Natural killer cell (primary cell): ENCODE results near the gene VRK1. TPM values are rescaled to one million over a fixed set of nuclear protein-coding genes. Genes with fewer than 3 reads are reported as not detected.
"Not testable (repeated sequence)": the region's sequence is repeated elsewhere in the genome, so short reads cannot be mapped to it uniquely, and the experiment has no call there.

Experiments used
- ATAC-seq, 3 donors: fragments of 150-1000 bp in 2 of 3; fragments of 200-7000 bp in 1 of 3; cut with Tn5 transposase; 1 replicate in 1 of 3; 2 replicates in 2 of 3; pipeline ENCODE4 v1.10.0; 2021; ENCODE audit warnings: mild to moderate bottlenecking in 2 of 3, moderate library complexity in 2 of 3
- DNase-seq, 2 donors: peaks; one replicate each; pipeline versions ENCODE4 v3.0.0 to v3.0.0-alpha.2; 2013 to 2021; ENCODE audit warnings: mixed read lengths in 1 of 2
- H3K27ac ChIP-seq: one replicate; pipeline ENCODE4 v1.5.1; 2013; ENCODE audit warnings: mild to moderate bottlenecking, low read length
- H3K27me3 ChIP-seq: one replicate; pipeline ENCODE4 v1.6.1; 2013; ENCODE audit warnings: low read length; ENCODE audit not compliant: control insufficient read depth, insufficient read depth
- H3K36me3 ChIP-seq: one replicate; pipeline ENCODE4 v1.6.1; 2013; ENCODE audit warnings: low read length; ENCODE audit not compliant: control insufficient read depth, insufficient read depth
- H3K4me1 ChIP-seq: one replicate; pipeline ENCODE4 v1.6.1; 2013; ENCODE audit warnings: low read length; ENCODE audit not compliant: control insufficient read depth, insufficient read depth
- H3K4me3 ChIP-seq: one replicate; pipeline ENCODE4 v1.5.1; 2013; ENCODE audit warnings: low read length
- H3K9me3 ChIP-seq: one replicate; pipeline ENCODE4 v1.6.1; 2013; ENCODE audit warnings: low read length; ENCODE audit not compliant: control insufficient read depth, insufficient read depth
- H3K27ac Mint-ChIP-seq, 2 donors: one replicate each; pipeline ENCODE4 v1.8.0; 2022; ENCODE audit warnings: mild to moderate bottlenecking in 2 of 2, mixed read lengths in 2 of 2, moderate library complexity in 1 of 2
- H3K27me3 Mint-ChIP-seq, 2 donors: one replicate each; pipeline ENCODE4 v1.8.0; 2022; ENCODE audit warnings: low read depth in 2 of 2, mixed read lengths in 2 of 2
- H3K36me3 Mint-ChIP-seq: one replicate; pipeline ENCODE4 v1.8.0; 2022; ENCODE audit warnings: mixed read lengths
- H3K4me1 Mint-ChIP-seq, 2 donors: one replicate each; pipeline ENCODE4 v1.8.0; 2022; ENCODE audit warnings: mixed read lengths in 2 of 2
- H3K4me3 Mint-ChIP-seq: one replicate; pipeline ENCODE4 v1.8.0; 2022; ENCODE audit warnings: mild to moderate bottlenecking, moderate library complexity, mixed read lengths
- H3K9me3 Mint-ChIP-seq, 2 donors: one replicate each; pipeline ENCODE4 v1.8.0; 2022; ENCODE audit warnings: mixed read lengths in 2 of 2
- WGBS: methylation state at CpG from one replicate; pipeline ENCODE4 v1.1.7; 2013; ENCODE audit warnings: missing lambda C conversion rate; ENCODE audit not compliant: insufficient coverage; 5-methylcytosine and 5-hydroxymethylcytosine counted together
- intact Hi-C: fragments of 100-400 bp; cut with micrococcal nuclease; formaldehyde crosslinking; loops from one replicate; pipeline ENCODE4 v1.14.2; 2022
- total RNA-seq, 4 donors: library from RNA; stranded (reverse); fragments of 120-200 nt in 1 of 4; gene quantifications; one replicate each; pipeline versions ENCODE4 v1.2.3 to v1.2.4, GENCODE V29; 2013 to 2022
- TF ChIP-seq, protein P1 (sequence below): fragments of 200-600 bp; IDR thresholded peaks from one replicate; pipeline ENCODE4 v1.8.0; 2022; ENCODE audit warnings: antibody characterized with exemption

VRK1 gene
- total RNA-seq, 3 donors from 2014 or later (not counting 1 experiment from before 2014, with no cell fraction given): 34.4 to 40.6 (median 37.3) TPM

GRCh38 chr14:96762650-96763049, 34.5 kb upstream of the VRK1 start:
- H3K9me3 Mint-ChIP-seq: no peaks in the 10 kb centered on the region
- H3K36me3 Mint-ChIP-seq: no peaks in the 10 kb centered on the region
- no peaks in the 10 kb centered on the region for H3K36me3 ChIP-seq
- no peaks in the 10 kb centered on the region for H3K4me1 ChIP-seq
- no peak overlapping the region for H3K27ac Mint-ChIP-seq
- DNase-seq: peak in 1 of 2 donors; percentile 79
- intact Hi-C loops: no loop called here
- H3K4me3 ChIP-seq: no peak overlapping the region
- TF ChIP-seq, protein P1, sequence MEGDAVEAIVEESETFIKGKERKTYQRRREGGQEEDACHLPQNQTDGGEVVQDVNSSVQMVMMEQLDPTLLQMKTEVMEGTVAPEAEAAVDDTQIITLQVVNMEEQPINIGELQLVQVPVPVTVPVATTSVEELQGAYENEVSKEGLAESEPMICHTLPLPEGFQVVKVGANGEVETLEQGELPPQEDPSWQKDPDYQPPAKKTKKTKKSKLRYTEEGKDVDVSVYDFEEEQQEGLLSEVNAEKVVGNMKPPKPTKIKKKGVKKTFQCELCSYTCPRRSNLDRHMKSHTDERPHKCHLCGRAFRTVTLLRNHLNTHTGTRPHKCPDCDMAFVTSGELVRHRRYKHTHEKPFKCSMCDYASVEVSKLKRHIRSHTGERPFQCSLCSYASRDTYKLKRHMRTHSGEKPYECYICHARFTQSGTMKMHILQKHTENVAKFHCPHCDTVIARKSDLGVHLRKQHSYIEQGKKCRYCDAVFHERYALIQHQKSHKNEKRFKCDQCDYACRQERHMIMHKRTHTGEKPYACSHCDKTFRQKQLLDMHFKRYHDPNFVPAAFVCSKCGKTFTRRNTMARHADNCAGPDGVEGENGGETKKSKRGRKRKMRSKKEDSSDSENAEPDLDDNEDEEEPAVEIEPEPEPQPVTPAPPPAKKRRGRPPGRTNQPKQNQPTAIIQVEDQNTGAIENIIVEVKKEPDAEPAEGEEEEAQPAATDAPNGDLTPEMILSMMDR: no peak
- 14% methylated on average over 1 of the region's 3 CpGs for WGBS
- no peaks in the 10 kb centered on the region for H3K27me3 ChIP-seq
- no peaks in the 10 kb centered on the region for H3K9me3 ChIP-seq
- no peak overlapping the region for H3K27ac ChIP-seq
- peak overlapping the region; percentile 8 for H3K4me3 Mint-ChIP-seq
- peak in 2 of 3 donors; percentile 50 to 71 for ATAC-seq
- H3K4me1 Mint-ChIP-seq: peaks cover 0 to 5% of the 10 kb centered on the region in 2 donors
- peaks cover 28 to 41% of the 10 kb centered on the region in 2 donors for H3K27me3 Mint-ChIP-seq

GRCh38 chr14:96764012-96764411, 33.2 kb upstream of the VRK1 start:
- Mint-ChIP-seq H3K4me1 (peaks cover 0 to 5% of the 10 kb centered on the region in 2 donors), H3K9me3 (no peaks in the 10 kb centered on the region), H3K27ac (no peak overlapping the region), H3K4me3 (no peak overlapping the region), H3K27me3 (peaks cover 25 to 34% of the 10 kb centered on the region in 2 donors), H3K36me3 (no peaks in the 10 kb centered on the region)
- H3K9me3 ChIP-seq: no peaks in the 10 kb centered on the region
- H3K36me3 ChIP-seq: no peaks in the 10 kb centered on the region
- intact Hi-C loops: no loop called here
- TF ChIP-seq, protein P1: no peak
- H3K27ac ChIP-seq: no peak overlapping the region
- ATAC-seq (no peak), DNase-seq (no peak)
- 94% methylated on average over 7 of the region's 7 CpGs for WGBS
- no peak overlapping the region for H3K4me3 ChIP-seq
- H3K4me1 ChIP-seq: no peaks in the 10 kb centered on the region
- H3K27me3 ChIP-seq: no peaks in the 10 kb centered on the region

DNA sequence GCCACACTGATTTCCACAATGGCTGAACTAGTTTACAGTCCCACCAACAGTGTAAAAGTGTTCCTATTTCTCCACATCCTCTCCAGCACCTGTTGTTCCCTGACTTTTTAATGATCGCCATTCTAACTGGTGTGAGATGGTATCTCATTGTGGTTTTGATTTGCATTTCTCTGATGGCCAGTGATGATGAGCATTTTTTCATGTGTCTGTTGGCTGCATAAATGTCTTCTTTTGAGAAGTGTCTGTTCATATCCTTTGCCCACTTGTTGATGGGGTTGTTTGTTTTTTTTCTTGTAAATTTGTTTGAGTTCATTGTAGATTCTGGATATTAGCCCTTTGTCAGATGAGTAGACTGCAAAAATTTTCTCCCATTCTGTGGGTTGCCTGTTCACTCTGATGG, 32.0 kb upstream of the VRK1 start:
- H3K27ac Mint-ChIP-seq, H3K9me3 Mint-ChIP-seq, H3K4me1 Mint-ChIP-seq, H3K4me3 ChIP-seq, H3K36me3 ChIP-seq, H3K36me3 Mint-ChIP-seq, H3K27ac ChIP-seq, H3K9me3 ChIP-seq, H3K4me1 ChIP-seq, DNase-seq, intact Hi-C loops, H3K27me3 ChIP-seq, H3K4me3 Mint-ChIP-seq, ATAC-seq: not testable (repeated sequence)
- no CpG with 5 or more reads among the region's 1 CpG for WGBS
- H3K27me3 Mint-ChIP-seq: peaks cover 25 to 42% of the 10 kb centered on the region in 2 donors

GRCh38 chr14:96772929-96773328, 24.3 kb upstream of the VRK1 start:
- Mint-ChIP-seq H3K27me3 (peaks cover 15 to 22% of the 10 kb centered on the region in 2 donors), H3K4me3 (no peak overlapping the region), H3K9me3 (no peaks in the 10 kb centered on the region), H3K4me1 (no peaks in the 10 kb centered on the region), H3K36me3 (no peaks in the 10 kb centered on the region), H3K27ac (no peak overlapping the region)
- ATAC-seq (no peak), DNase-seq (no peak)
- Histone ChIP-seq H3K4me3 (no peak overlapping the region), H3K27me3 (no peaks in the 10 kb centered on the region), H3K36me3 (no peaks in the 10 kb centered on the region), H3K4me1 (no peaks in the 10 kb centered on the region), H3K9me3 (no peaks in the 10 kb centered on the region), H3K27ac (no peak overlapping the region)
- WGBS: 87% methylated on average over 4 of the region's 5 CpGs
- intact Hi-C loops: no loop called here
- TF ChIP-seq, protein P1: no peak
